K562 (cell line): ENCODE results near the gene NPC1. TPM values are rescaled to one million over a fixed set of nuclear protein-coding genes. Genes with fewer than 3 reads are reported as not detected.

Experiments
- ATAC-seq: fragments of 200-7000 bp; cut with Tn5 transposase; 3 replicates; pipeline ENCODE4 v1.9.1; 2020; ENCODE audit warnings: moderate library complexity
- BruUV-seq: library from RNA; stranded (reverse); fragments of 400-500 nt; replicated peaks from 2 replicates; lab custom pipeline; 2021; lab: Mats Ljungman, UMichigan
- CTCF ChIA-PET: fragments of 300-600 bp; formaldehyde crosslinking; extraction: SDS; loops from one replicate; lab custom pipeline; 2021; ENCODE audit warnings: low intra/inter-chr PET ratio; lab: Yijun Ruan, JAX
- POLR2A ChIA-PET: fragments of 300-600, 350-650 bp; sonication (Branson Sonifier 250); formaldehyde crosslinking; extraction: SDS; loops from one replicate; lab custom pipeline; 2021; ENCODE audit warnings: antibody characterized with exemption, inconsistent platforms; lab: Yijun Ruan, JAX
- DNase-seq, 4 experiments: peaks; one replicate each; pipeline versions ENCODE4 v3.0.0 to v3.0.0-alpha.2; 2011 to 2018; ENCODE audit warnings: low spot score in 3 of 4, mixed read lengths in 3 of 4; ENCODE audit errors: extremely low read depth in 1 of 4
- FAIRE-seq: peaks from 2 replicates; lab custom pipeline; 2011; peaks lifted over from hg19 to GRCh38; lab: Jason Lieb, UNC
- H2AFZ ChIP-seq: 2 replicates; pipeline ENCODE4 v1.6.0; 2011; ENCODE audit warnings: low read depth, low read length, control low read depth, inconsistent platforms
- H3K27ac ChIP-seq: fragments of 200-600 bp; 3 replicates; pipeline ENCODE4 v1.8.0; 2011; ENCODE audit warnings: low read depth, mild to moderate bottlenecking, control low read depth, inconsistent platforms, low read length, moderate library complexity, mixed read lengths; ENCODE audit errors: extremely low read depth
- H3K27me3 ChIP-seq, 2 experiments: fragments of 300-600 bp in 1 of 2; 2 replicates in 1 of 2; 3 replicates in 1 of 2; pipeline versions ENCODE4 v1.6.0 to v1.8.0; 2011; ENCODE audit warnings: inconsistent platforms in 2 of 2, low read length in 2 of 2, mild to moderate bottlenecking in 1 of 2, mixed read lengths in 1 of 2, moderate library complexity in 1 of 2; ENCODE audit not compliant: control insufficient read depth in 2 of 2, insufficient read depth in 2 of 2
- H3K36me3 ChIP-seq: fragments of 300-600 bp; 3 replicates; pipeline ENCODE4 v1.8.0; 2011; ENCODE audit warnings: mild to moderate bottlenecking, low read length, inconsistent platforms; ENCODE audit not compliant: control insufficient read depth, insufficient read depth
- H3K4me1 ChIP-seq, 2 experiments: fragments of 200-600 bp in 1 of 2; replicated peaks in 1 of 2; 2 replicates in 1 of 2; 3 replicates in 1 of 2; pipeline versions ENCODE4 v1.5.1 to v1.8.0; 2011; ENCODE audit warnings: inconsistent platforms in 2 of 2, low read length in 2 of 2, mild to moderate bottlenecking in 1 of 2, mixed read lengths in 1 of 2, moderate library complexity in 1 of 2; ENCODE audit not compliant: control insufficient read depth in 2 of 2, insufficient read depth in 2 of 2
- H3K4me2 ChIP-seq: 2 replicates; pipeline ENCODE4 v1.6.1; 2011; ENCODE audit warnings: low read length, control low read depth, inconsistent platforms, mixed read lengths; ENCODE audit not compliant: insufficient read depth
- H3K4me3 ChIP-seq: fragments of 200-600 bp; sonication (generic), shearing (Covaris generic); 2 replicates; pipeline ENCODE4 v1.5.1; 2016; ENCODE audit warnings: control low read depth, inconsistent platforms
- H3K79me2 ChIP-seq: fragments of 200-600 bp; 3 replicates; pipeline ENCODE4 v1.8.0; 2011; ENCODE audit warnings: low read length, inconsistent platforms; ENCODE audit not compliant: control insufficient read depth, insufficient read depth
- H3K9ac ChIP-seq, 2 experiments: 2 replicates each; pipeline versions ENCODE4 v1.6.0 to v1.6.1; 2011; ENCODE audit warnings: low read depth in 2 of 2, low read length in 2 of 2, control low read depth in 1 of 2, inconsistent platforms in 1 of 2, mild to moderate bottlenecking in 1 of 2, mixed read lengths in 1 of 2; ENCODE audit not compliant: insufficient read depth in 1 of 2
- H3K9me1 ChIP-seq: one replicate; pipeline ENCODE4 v1.6.0; 2011; ENCODE audit warnings: inconsistent platforms, mild to moderate bottlenecking, low read length, moderate library complexity; ENCODE audit not compliant: control insufficient read depth, insufficient read depth
- H3K9me3 ChIP-seq: replicated peaks from 2 replicates; pipeline ENCODE4 v1.5.1; 2011; ENCODE audit warnings: low read depth, low read length, inconsistent platforms; ENCODE audit not compliant: control insufficient read depth, insufficient read depth
- H4K20me1 ChIP-seq: replicated peaks from 2 replicates; pipeline ENCODE4 v1.6.1; 2011; ENCODE audit warnings: low read length, inconsistent platforms, mixed read lengths; ENCODE audit not compliant: control insufficient read depth, insufficient read depth
- FOXA3 ChIP-seq, 2 experiments: fragments of 450-650 bp in 1 of 2; sonication (generic) in 1 of 2; formaldehyde crosslinking; IDR thresholded peaks in 1 of 2; conservative IDR thresholded peaks in 1 of 2; 2 replicates each; pipeline versions ENCODE4 v1.4.0 to v1.8.0; 2020 to 2022; ENCODE audit warnings: mild to moderate bottlenecking in 2 of 2, missing genetic modification reagents in 1 of 2
- KAT8 ChIP-seq: fragments of 450-650 bp; IDR thresholded peaks from 2 replicates; pipeline ENCODE4 v1.6.1; 2016; ENCODE audit warnings: low read depth, mild to moderate bottlenecking
- TAF15 ChIP-seq: fragments of 200-400 bp; formaldehyde crosslinking; IDR thresholded peaks from 2 replicates; pipeline ENCODE4 v1.6.1; 2017; ENCODE audit warnings: mild to moderate bottlenecking, low read depth, low read length, moderate library complexity
- ZBTB5 ChIP-seq: fragments of 450-650 bp; IDR thresholded peaks from 2 replicates; pipeline ENCODE4 v1.6.1; 2017; ENCODE audit warnings: antibody characterized with exemption
- ZNF407 ChIP-seq: fragments of 450-650 bp; IDR thresholded peaks from 2 replicates; pipeline ENCODE4 v1.6.1; 2016; ENCODE audit warnings: low read depth
- WGBS: fragments of 100-300 bp; shearing (Covaris generic); methylation state at CpG from one replicate; pipeline ENCODE4 v1.1.6; 2016; ENCODE audit warnings: low coverage, mixed read lengths; ENCODE audit not compliant: insufficient coverage; ENCODE audit errors: missing lambda C conversion rate; 5-methylcytosine and 5-hydroxymethylcytosine counted together
- in situ Hi-C: fragments of 300-500 bp; cut with MboI; formaldehyde crosslinking; loops from 4 replicates; pipeline ENCODE4 v1.15.0; 2018; ENCODE audit warnings: inconsistent platforms, mixed read lengths
- intact Hi-C: fragments of 100-400 bp; cut with micrococcal nuclease; formaldehyde crosslinking; loops from 2 replicates; pipeline ENCODE4 v1.14.2; 2022
- polyA plus RNA-seq, 8 experiments: library from polyadenylated mRNA; depleted of rRNA in 4 of 8; stranded (reverse) in 5 of 8; unstranded in 3 of 8; fragments of >200 nt; fragmentation: Nextera tagmentation in 2 of 8; fragmentation: Illumina TruSeq in 1 of 8; extraction: Ambion mirVana in 2 of 8; extraction: Trizol in 1 of 8; gene quantifications; 2 replicates each; pipeline versions ENCODE4 v1.2.1 to v1.2.3, GENCODE V29; 2011 to 2014; ENCODE audit warnings: inconsistent platforms in 1 of 8, missing spikeins in 1 of 8
- total RNA-seq, 7 experiments: library from RNA; depleted of rRNA in 6 of 7; stranded (reverse); fragments of >200 nt in 6 of 7; fragmentation: Illumina TruSeq in 2 of 7; extraction: Trizol in 2 of 7; gene quantifications; 2 replicates each; pipeline versions ENCODE4 v1.2.1 to v1.2.3, GENCODE V29; 2011 to 2021; ENCODE audit warnings: low replicate concordance in 1 of 7

Gene NPC1
- total and polyA plus RNA-seq, 9 of the 15 experiments (the other 6 are each of a cell fraction or from before 2014, with no cell fraction given): 17.1 to 45.9 (median 27.6) TPM

- Histone ChIP-seq H3K9me3 (no peaks in the 10 kb centered on the region), H3K27me3 (no peaks in the 10 kb centered on the region), H3K9ac (no peak overlapping the region), H3K4me2 (no peak overlapping the region), H3K9me1 (no peaks in the 10 kb centered on the region), H3K79me2 (no peaks in the 10 kb centered on the region), H3K27ac (no peak overlapping the region), H3K4me3 (no peak overlapping the region), H4K20me1 (no peaks in the 10 kb centered on the region), H3K4me1 (no peaks in the 10 kb centered on the region), H3K36me3 (peaks cover 91% of the 10 kb centered on the region), H2AFZ (no peak overlapping the region)
- FAIRE-seq: no peak
- no peak for DNase-seq
- 93% methylated on average over 18 of the region's 19 CpGs for WGBS
- CTCF ChIA-PET: no interaction called here
- no TSS peak for BruUV-seq
- in situ Hi-C loops (no loop called here), intact Hi-C loops (no loop called here)
- no peak for TF ChIP-seq TAF15
- no peak for TF ChIP-seq ZNF407
- no peak for TF ChIP-seq KAT8
- TF ChIP-seq FOXA3 (CRISPR knock-in tag; conservative IDR thresholded peaks at IDR 0.05 in 1 of 2, IDR thresholded peaks at IDR 0.05 in 1 of 2): no peak
- no peak for TF ChIP-seq ZBTB5
- POLR2A ChIA-PET: interaction anchor here (0.7 to 0.8 kb wide), 2 partner anchors 8 to 125 kb away, joined by 3 read pairs; no protein-coding TSS in a partner anchor
- ATAC-seq: no peak
These were observed 30.0 kb downstream of the NPC1 start for GRCh38 chr18:23556145-23556780.
